ENCODE measurements around the gene HPF1.
A peak's percentile ranks its signal among the peaks of the same experiment; 100 is the strongest.
"Not testable (repeated sequence)": the region's sequence is repeated elsewhere in the genome, so short reads cannot be mapped to it uniquely, and the experiment has no call there.

The HPF1 gene

DNA sequence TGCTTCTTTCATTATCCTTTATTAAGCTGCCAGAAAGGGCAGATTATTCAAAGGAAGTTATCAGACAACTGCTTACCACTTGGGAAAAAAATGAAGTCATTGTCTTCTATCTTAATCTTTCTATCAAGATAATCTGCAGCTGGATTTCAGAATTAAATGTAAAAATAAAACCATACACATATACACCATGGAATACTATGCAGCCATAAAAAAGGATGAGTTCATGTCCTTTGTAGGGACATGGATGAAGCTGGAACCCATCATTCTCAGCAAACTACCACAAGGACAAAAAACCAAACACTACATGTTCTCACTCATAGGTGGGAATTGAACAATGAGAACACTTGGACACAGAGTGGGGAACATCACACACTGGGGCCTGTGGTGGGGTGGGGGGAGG is 19.1 kb downstream of the HPF1 start:
- DNase-seq (ENCODE audit: low spot score) = not testable (repeated sequence)

DNA sequence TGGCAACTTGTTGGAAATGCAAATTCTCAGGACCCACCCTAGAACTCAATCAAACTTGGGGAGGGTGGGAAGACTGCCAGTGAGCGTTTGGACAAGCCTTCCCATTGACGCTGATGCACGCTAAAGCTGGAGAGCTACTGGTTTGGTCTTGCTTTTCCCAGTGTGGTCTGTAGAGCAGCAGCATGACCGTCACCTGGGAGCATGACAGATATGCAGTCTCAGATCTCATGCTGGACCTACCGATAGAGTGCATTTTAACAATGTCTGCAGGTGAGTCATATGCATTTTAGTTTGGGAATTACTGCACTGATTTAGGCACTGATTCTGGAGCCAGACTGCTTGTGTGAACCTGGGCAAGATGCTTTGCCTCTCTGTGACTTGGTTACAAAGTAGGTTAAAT is 27.2 kb downstream of the HPF1 start:
- DNase-seq (ENCODE audit: low spot score) = no peak

- no peak for DNase-seq (ENCODE audit: low spot score)
Observed at GRCh38 chr4:169727616-169728015, 30.1 kb downstream of the HPF1 start.

- peak; percentile 68 for DNase-seq (ENCODE audit: low spot score)
Observed at GRCh38 chr4:169724260-169724659, 33.5 kb downstream of the HPF1 start.

GRCh38 chr4:169723207-169723965 is 34.4 kb downstream of the HPF1 start:
- no peak for DNase-seq (ENCODE audit: low spot score)

GRCh38 chr4:169720529-169720928 is 37.2 kb downstream of the HPF1 start:
- no peak for DNase-seq (ENCODE audit: low spot score)

- no peak for DNase-seq (ENCODE audit: low spot score)
Observed at GRCh38 chr4:169716677-169717076, 41.1 kb downstream of the HPF1 start.

- no peak for DNase-seq (ENCODE audit: low spot score)
Observed at GRCh38 chr4:169715826-169716225, 41.9 kb downstream of the HPF1 start.

- DNase-seq (ENCODE audit: low spot score) = no peak
Observed at GRCh38 chr4:169707958-169708643, 49.6 kb downstream of the HPF1 start.

DNA sequence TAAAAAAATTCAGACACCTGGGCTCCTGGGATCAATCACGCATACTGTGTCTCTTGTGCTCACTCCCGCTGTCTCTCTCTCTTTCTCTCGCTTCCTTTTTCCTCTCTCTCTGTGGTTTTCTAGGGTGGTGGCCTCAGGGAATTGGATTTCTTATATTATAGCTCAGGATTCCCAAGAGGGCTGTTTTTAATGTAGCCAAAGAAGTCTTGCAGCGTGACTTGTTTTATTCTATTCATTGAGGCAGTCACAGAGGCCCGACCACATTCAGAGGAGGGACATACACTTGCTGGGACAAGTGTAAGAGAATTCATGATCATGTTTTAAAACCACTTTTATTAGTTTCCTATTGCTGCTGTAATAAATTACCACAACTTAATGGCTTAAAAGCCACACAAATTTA is 59.4 kb downstream of the HPF1 start:
- no peak for DNase-seq (ENCODE audit: low spot score)

DNA sequence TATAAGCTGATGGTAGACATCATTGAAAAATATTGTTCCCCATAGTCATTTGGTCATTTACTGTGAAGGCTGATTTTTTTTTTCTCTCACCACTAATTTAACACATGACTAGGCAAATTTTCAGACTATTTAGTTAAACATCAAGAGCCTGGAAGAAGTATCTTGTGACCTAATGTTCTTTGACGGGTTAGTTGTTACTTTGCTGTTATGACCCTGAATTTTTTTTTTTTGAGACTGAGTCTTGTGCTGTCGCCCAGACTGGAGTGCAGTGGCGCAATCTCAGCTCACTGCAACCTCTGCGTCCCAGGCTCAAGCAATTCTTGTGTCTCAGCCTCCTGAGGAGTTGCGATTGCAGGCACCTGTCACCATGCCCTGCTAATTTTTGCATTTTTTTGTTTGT is 67.0 kb downstream of the HPF1 start:
- no peak for DNase-seq (ENCODE audit: low spot score)

DNA sequence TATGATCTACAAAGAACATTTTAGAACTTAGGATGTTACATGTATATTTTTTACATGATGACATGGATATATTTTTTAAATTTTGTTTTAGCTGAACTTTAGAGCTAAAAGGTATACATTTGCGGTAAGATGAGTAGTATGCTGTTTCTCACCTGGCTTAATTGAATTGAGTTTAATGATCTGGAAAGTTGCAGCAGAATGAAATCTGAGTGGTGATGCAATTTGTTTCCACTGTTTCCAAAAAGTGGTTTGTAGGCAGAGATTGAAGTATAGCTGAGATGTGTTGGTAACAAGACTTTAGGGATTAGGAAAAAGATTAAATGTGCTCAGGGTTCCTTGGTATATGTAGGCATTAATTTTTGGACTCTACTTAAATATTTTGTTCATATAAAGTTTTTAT is 68.1 kb downstream of the HPF1 start:
- no peak for DNase-seq (ENCODE audit: low spot score)

DNA sequence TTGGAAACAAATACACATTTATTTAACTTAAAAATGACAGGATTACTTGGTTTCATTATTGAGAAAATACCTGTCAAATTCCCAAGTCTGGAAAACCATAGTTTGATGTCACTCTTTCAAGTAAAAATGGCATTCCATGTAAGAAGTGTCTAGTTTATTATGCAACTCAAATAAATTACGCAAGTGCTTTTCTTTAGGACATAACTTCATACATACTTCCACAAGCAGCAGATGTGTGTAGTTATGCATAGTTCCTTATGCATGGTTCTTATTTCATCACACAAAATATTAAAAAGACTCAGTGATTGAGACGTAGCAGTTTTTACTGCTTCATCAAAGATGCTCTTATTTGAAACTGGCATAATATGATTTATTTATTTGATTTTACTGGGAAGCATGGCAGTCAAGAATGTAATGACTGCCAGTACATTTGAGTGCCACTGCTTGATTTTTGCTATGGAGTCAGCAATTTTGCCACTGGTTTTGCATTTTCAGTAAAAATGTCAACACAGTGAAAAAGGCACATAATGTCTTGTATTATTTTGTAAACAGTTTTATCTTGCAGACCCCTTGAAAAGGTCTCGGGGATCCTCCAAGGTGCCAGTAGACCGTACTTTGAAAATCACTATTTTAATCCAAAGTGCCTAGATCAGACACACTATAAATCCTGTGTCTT is 75.2 kb downstream of the HPF1 start:
- no peak for DNase-seq (ENCODE audit: low spot score)

Data from AG20443 (cell line).